ENCODE measurements around the gene TMIE. TPM values are rescaled to one million over a fixed set of nuclear protein-coding genes. Genes with fewer than 3 reads are reported as not detected.
"Not testable (repeated sequence)": the region's sequence is repeated elsewhere in the genome, so short reads cannot be mapped to it uniquely, and the experiment has no call there.

Gene TMIE
- total RNA-seq, 2 donors from 2014 or later = not detected

DNA sequence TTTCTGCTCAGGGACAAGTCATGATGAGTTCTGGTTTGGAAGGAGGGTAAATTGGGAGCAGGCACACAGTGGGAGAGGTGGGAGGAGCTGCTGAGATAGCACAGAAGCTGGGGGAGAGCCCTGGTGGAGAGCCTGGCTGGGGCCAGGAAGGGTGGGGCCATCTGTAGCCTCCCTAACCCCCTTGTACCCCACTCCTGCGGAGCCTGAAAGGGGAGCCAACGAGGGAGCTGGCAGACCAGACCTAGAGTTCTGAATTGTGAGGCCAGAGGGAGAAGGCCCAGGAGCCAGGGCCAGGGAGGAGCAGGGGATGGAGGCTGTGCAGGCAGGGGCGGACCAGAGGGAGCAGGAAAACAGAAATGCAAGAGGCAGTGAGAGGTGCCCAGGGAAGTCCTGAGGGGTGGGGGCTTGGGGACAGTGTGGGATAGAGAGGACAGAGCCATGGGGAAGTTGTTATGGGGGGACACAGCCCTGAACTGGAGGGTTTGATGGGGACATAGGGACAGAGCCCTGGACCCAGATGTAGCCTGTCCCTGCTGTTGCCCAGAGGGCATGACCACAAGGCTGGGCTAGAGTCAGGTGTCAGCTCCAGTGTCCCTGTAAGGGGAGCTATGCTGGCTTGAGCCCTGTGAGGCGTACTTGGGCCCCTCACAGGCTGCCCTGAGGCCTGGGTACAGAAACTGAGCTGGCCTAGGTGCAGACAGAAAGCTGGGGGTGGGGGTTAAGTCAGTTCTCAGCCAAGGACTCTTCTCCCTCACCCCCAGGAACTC lies 1.2 kb downstream of the TMIE start:
- no peak for TF ChIP-seq CTCF (IDR thresholded peaks at IDR 0.05)

GRCh38 chr3:46703013-46703520 lies 1.9 kb downstream of the TMIE start:
- no peaks in the 10 kb centered on the region for H3K27me3 ChIP-seq (replicated peaks; ENCODE audit: insufficient read depth)
- TF ChIP-seq CTCF (IDR thresholded peaks at IDR 0.05) = no peak
- H3K4me1 ChIP-seq (ENCODE audit: control insufficient read depth in 1 of 2, low read depth in 2 of 2) = peaks cover 14 to 23% of the 10 kb centered on the region in 2 donors
- H3K4me3 ChIP-seq = no peak overlapping the region
- no peaks in the 10 kb centered on the region for H3K9me3 ChIP-seq
- DNase-seq (ENCODE audit: low spot score) (no peak), ATAC-seq (ENCODE audit: insufficient number of reproducible peaks, low FRiP score, low read depth) (no peak)
- H3K36me3 ChIP-seq = no peaks in the 10 kb centered on the region
- H3K27ac ChIP-seq = no peak overlapping the region

More for the DNA sequence above, 1.2 kb downstream of the TMIE start:
- H3K9me3 ChIP-seq = no peaks in the 10 kb centered on the region
- H3K36me3 ChIP-seq = no peaks in the 10 kb centered on the region
- no peak overlapping the region for H3K27ac ChIP-seq
- peaks cover 14 to 24% of the 10 kb centered on the region in 2 donors for H3K4me1 ChIP-seq (ENCODE audit: control insufficient read depth in 1 of 2, low read depth in 2 of 2)
- no peak for DNase-seq (ENCODE audit: low spot score)
- H3K27me3 ChIP-seq (replicated peaks; ENCODE audit: insufficient read depth) = no peaks in the 10 kb centered on the region
- ATAC-seq (ENCODE audit: insufficient number of reproducible peaks, low FRiP score, low read depth) = no peak
- no peak overlapping the region for H3K4me3 ChIP-seq

DNA sequence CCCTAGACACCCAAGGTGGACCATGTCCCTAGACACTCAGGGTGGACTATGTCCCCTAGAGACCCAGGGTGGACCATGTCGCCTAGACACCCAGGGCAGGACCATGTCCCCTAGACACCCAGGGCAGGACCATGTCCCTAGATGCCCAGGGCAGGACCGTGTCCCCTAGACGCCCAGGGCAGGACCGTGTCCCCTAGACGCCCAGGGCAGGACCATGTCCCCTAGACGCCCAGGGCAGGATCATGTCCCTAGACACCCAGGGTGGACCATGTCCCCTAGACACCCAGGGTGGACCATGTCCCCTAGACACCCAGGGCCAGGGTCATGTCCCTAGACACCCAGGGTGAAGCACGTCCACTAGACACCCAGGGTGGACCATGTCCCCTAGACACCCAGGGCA lies 3.2 kb downstream of the TMIE start:
- not testable (repeated sequence) for H3K4me3 ChIP-seq; DNase-seq (ENCODE audit: low spot score); H3K36me3 ChIP-seq; H3K27ac ChIP-seq; ATAC-seq (ENCODE audit: insufficient number of reproducible peaks, low FRiP score, low read depth); H3K9me3 ChIP-seq; H3K27me3 ChIP-seq (replicated peaks; ENCODE audit: insufficient read depth)
- H3K4me1 ChIP-seq (ENCODE audit: control insufficient read depth in 1 of 2, low read depth in 2 of 2) = peaks cover 12 to 23% of the 10 kb centered on the region in 2 donors

- Histone ChIP-seq H3K27me3 (replicated peaks; ENCODE audit: insufficient read depth) (no peaks in the 10 kb centered on the region), H3K9me3 (no peaks in the 10 kb centered on the region), H3K4me3 (no peak overlapping the region), H3K27ac (no peak overlapping the region), H3K36me3 (no peaks in the 10 kb centered on the region), H3K4me1 (ENCODE audit: control insufficient read depth in 1 of 2, low read depth in 2 of 2) (peaks cover 9 to 18% of the 10 kb centered on the region in 2 donors)
- ATAC-seq (ENCODE audit: insufficient number of reproducible peaks, low FRiP score, low read depth) (no peak), DNase-seq (ENCODE audit: low spot score) (no peak)
- peak; percentile 97 for TF ChIP-seq CTCF (IDR thresholded peaks at IDR 0.05)
These were observed 3.9 kb downstream of the TMIE start for GRCh38 chr3:46705022-46705530.

- no peak overlapping the region for H3K4me3 ChIP-seq
- H3K27me3 ChIP-seq (replicated peaks; ENCODE audit: insufficient read depth) = no peaks in the 10 kb centered on the region
- ATAC-seq (ENCODE audit: insufficient number of reproducible peaks, low FRiP score, low read depth) = no peak
- no peak overlapping the region for H3K27ac ChIP-seq
- DNase-seq (ENCODE audit: low spot score) = no peak
- TF ChIP-seq CTCF (IDR thresholded peaks at IDR 0.05) = no peak
- H3K9me3 ChIP-seq = no peaks in the 10 kb centered on the region
- H3K4me1 ChIP-seq (ENCODE audit: control insufficient read depth in 1 of 2, low read depth in 2 of 2) = peaks cover 0 to 9% of the 10 kb centered on the region in 2 donors
- no peaks in the 10 kb centered on the region for H3K36me3 ChIP-seq
These were observed 4.8 kb downstream of the TMIE start for GRCh38 chr3:46705751-46706552.
